Middle frontal gyrus (tissue), 1 donor: Measurements from ENCODE around the gene ZNF385B.
"Not testable (repeated sequence)": the region's sequence is repeated elsewhere in the genome, so short reads cannot be mapped to it uniquely, and the experiment has no call there.

Experiments used
- DNase-seq: peaks from one replicate; pipeline ENCODE4 v3.0.0-alpha.2; 2015; ENCODE audit warnings: low spot score; ENCODE audit errors: extremely low spot score

Gene ZNF385B

DNA sequence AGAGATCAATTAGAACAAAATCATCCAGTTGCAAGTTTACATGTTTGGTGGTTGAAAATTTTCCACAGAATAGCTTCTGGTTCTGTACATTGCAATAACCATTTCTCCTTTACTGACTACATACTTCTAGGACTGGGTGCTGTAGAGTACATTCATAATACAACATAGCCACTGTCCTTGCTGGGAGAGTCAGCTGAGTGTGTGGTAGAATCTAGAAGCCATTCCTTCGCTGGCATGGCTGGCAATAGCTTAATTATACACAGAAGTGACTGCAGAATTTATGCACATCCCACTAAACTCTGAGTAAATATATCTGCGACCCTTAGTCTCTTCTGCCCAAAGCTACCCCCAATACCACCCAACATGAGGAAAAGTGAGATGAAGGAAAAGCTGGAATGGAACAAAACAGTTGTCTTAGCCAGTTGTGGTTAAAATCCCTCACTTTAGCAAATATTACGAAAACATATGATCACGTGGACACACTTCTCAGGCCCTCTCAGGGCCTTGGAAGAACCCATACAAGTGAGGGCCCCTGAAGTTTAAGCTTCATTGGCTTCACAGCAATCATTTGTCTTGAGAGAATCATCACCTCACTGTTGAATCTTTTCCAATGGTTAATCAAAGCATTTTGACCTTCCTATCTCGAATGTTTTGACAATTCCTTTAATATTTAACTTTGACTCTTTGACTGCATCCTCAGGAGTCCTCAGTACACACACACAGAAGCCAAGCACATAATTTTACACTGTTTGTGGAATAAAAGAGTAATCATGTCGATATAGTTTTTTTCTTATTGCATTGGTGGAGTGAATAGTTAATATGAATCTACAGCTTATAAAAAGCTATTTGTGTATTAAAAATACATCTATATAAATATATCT, 225.1 kb downstream of the ZNF385B start:
- no peak for DNase-seq

DNA sequence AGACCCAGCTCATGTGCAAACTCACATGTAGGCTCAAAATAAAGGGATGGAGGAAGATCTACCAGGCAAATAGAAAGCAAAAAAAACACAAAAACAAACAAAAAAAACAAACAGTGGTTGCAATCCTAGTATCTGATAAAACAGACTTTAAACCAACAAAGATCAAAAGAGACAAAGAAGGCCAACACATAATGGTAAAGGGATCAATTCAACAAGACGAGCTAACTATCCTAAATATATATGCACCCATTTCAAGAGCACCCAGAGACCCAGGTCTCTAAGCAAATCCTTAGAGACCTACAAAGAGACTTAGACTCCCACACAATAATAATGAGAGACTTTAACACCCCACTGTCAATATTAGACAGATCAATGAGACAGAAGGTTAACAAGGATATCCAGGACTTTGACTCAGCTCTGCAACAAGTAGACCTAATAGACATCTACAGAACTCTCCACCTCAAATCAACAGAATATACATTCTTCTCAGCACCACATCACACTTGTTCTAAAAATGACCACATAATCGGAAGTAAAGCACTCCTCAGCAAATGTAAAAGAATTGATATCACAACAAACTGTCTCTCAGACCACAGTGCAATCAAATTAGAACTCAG, 229.5 kb downstream of the ZNF385B start:
- DNase-seq, result not testable (repeated sequence)

DNA sequence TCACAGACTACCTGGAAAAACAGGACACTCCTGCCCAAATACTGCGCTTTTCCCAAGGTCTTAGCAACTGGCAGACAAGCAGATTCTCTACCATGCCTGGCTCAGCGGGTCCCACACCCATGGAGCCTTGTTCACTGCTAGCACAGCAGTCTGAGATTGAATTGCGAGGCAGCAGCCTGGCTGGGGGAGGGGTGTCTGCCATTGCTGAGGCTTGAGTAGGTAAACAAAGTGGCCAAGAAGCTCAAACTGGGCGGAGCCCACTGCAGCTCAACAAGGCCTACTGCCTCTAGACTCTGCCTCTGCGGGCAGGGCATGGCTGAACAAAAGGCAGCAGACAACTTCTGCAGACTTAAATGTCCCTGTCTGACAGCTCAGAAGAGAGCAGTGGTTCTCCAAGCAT, 231.6 kb downstream of the ZNF385B start:
- DNase-seq, result not testable (repeated sequence)

DNA sequence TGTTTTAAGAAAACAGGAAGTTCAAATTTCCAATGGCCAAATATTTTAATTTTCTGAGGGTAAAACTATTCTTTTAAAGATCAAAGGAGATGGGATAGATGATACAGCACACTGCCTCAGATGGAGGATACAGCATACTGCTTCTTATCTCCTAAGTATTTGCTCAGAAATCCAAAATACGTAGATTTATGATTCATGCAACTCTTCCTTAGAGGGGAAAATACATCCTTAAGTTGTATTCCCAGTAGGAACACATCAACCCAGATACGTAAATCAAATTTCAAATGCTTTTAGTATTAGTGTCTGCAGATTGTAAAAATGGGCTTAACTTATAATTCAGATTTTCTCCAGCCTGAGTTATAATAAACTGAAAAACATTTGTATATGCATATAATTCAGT, 235.2 kb downstream of the ZNF385B start:
- no peak for DNase-seq

DNA sequence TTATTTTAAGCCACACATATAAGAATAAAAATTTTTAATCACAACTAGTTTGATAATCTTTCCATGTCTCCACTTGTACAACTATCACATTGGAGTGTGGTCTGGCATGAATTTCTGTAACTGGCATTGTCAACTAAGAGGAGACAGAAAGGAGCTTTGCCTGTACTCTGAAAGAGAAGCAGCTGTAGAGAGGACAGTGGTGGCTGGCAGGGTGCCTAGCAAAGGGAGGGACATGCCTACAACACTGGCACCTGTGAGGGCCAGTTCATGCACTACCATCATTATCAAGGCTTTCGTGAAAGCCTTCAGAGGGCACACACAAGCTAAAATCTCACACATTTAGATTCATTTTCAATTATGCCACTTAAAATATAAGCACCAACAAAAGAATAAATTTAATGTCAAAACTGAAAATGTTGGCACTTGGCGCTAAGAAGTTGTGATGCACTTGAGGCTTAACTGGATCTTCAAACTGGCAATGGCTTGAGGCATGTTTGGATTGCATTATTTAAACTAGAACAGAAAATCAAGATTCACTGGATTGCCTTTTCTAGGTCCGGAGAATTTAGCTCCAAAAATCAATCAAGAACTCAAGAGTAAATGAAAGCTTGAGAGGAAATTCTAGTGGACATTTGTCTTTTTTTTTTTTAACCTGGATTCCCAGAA, 238.6 kb downstream of the ZNF385B start:
- DNase-seq, result no peak

DNA sequence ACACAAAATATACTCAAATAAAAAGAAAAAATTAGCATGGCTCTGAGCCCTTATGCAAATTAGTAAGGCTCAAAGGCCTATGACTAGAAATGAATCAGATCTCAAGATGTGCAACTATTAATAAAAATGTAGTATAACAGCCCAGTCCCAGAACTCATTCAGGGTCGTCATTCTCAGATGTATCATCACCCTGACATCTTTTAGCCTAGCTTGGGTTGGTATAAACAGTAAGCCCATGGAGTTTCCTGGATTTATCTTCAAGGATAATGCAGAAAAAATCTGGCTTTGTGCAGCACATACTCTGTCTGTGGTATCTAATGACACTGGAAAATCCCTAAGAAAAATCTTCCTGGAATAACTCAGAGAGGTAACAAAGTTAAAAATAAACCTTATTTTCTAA, 239.3 kb downstream of the ZNF385B start:
- no peak for DNase-seq

DNA sequence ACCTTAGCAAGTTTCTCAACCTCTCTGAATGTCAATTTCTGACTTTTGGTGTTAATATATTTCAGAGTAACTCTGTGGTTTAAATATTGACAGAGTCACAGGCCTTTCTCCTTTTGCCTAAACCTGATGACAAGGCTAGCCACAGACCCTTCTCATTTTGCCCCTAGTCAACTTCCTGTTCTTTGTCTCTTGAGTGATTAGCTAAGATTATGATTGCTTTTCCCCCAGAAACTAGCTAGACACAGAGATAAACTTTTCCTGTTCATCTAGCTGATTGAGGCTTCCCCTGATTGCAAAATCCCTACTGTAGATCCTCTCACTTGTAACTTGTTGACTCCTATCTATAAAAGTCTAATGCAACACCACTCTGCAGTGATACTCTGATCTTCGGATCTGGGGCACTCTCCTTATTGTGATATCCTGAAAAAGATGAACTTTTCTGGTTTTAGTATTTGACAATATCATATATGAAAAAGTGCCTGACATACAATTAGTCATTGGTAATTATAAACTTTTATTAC, 241.4 kb downstream of the ZNF385B start:
- no peak for DNase-seq

DNA sequence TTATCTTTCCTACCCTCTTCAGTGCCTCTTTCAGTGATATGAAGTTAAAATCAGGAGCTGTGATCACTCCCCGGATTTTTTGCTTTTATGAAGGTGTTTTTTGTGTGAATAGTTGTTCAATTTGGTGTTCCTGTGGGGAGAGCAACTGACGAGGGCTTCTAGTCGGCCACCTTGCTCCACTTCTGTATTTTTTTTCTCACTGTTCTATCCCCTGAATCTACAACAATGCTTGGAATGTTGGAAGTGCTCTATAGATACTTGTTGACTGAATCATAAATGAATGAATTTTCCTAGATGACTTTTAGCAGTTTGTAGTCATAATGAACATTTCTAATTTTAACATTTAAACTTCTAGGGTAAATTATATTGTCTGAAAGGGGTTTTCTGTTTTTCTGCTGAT, 247.3 kb downstream of the ZNF385B start:
- DNase-seq, result no peak

DNA sequence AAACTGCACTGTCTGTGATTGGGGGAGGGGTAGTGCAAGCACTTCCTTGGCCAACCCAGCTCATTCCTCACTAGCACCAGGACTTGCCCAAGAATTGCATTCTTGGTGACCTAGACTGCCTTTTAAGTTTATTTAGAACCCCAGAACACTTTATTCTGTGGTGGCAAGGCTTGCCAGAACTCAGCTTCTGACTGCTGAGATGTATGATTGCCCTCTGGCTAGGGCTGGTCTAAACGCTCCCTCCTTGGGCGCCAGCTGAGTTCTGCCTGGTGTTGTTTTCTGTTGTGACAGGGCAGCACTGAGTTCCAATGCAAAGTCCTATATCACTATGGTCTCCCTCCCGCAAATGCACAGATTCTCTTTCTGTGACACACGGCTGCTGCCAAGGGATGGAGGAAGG, 247.7 kb downstream of the ZNF385B start:
- DNase-seq, result no peak

DNA sequence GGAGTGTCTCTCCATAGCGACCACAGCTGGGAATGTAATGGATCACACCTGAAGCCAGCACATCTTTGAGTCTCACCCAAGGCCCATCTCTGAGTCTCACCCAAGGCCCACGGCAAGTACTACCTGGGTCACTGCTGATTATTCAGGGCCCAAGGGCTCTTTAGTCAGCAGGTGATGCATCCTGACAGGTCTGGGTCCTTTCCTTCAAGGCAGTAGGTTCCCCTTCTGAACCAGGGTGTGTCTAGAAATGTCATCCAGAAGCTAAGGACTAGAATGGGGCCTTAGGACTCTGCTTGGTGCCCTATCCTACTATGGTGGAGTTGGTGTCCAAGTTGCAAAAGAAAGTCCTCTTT, 248.1 kb downstream of the ZNF385B start:
- DNase-seq, result no peak

DNA sequence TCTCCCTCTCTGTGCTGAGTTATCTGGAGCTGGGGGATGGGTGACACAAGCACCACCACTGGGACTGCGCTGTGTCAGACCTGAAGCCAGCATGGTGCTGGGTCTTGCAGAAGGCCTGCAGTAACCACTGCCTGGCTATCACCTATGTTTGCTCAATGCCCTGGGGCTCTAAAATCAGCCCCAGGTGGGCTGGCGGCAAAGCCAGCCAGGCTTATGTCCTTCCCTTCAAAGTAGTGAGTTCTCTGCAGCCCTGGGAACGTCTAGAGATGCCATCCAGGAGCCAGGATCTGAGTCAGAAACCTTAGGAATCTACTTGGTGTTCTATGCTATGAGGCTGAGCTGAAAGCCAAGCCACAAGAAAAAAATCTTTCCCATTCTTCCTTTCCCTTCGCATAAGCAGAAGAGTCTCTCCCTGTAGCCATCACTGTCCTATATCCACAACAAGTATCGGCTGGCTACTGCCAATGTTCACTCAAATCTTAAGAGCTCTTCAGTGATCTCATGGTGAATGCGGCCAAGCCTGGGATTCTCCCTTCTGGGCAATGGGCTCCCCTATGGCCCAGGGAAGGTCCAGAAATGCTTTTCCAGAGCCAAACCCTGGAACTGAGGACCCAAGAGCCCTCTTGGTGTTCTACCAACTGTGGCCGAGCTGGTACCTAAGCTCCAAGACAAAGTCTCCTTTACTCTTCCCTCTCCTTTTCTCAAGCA, 248.7 kb downstream of the ZNF385B start:
- no peak for DNase-seq

DNA sequence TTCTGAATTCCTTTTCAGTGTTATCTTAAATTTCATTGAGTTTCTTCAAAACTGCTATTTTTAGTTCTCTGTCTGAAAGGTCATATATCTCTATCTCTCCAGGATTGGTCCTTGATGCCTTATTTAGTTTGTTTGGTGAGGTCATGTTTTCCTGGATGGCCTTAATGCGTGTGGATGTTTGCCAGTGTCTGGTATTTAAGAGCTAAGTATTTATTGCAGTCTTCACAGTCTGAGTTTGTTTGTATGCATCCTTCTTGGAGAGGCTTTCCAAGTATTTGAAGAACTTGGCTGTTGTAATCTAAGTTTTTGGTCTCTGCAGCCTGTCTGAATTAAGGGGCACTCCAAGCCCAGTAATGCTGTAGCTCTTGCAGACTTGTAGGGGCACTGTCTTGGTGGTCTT, 249.3 kb downstream of the ZNF385B start:
- no peak for DNase-seq

DNA sequence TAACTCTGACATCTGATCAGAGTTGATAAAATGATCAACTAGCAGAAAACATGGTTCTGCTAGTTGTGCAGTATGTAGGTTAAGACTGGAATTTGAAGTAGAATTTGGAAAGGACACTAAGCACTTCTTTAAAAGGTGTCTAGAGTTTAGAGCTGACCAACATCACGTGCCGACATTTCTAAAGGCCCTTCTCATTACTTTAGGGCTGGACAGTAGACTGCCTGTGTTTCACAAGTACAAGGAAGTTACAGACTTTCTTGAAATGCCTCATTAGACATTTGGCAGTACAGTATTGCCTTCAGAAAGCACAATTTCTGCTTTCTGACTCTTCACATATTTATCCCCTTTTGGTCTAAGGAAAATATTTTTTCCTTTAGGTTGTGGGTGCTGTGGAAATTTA, 255.3 kb downstream of the ZNF385B start:
- DNase-seq, result no peak

DNA sequence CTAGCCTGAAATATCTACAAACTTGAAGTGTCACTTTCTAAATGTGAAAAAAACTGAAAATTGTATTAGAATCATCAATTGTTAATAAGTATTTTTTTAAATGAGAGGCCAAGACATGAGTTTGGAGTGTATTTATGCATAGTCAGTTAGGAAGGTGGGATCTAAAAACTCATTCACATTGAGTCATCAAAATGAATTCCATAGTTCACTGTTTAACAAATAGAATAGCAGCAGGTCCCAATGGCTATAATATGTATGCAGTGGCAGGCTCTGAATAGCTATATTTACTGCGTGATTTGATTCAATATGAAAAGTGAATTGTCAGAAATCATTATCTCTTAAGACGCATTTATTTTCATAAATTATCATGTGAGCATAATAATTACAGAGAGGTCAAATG, 256.1 kb downstream of the ZNF385B start:
- DNase-seq, result no peak

DNA sequence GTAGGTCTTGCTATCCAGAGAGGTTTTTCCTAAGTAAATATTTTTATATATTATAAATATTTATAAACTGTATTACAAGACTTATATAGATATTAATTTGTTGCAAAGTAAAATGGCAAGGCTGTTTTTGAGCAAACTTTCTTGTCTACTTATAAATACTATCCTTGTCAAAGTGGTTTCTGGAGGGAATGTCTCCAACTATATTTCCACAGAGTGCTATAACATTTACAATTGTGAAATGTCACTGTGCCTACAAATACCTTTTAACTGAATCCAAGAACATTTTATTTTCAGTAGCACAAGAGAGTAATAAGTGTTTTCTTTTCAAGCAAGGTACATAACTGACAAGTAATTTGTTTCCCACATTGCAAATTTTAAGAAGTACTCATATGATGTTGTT, 256.8 kb downstream of the ZNF385B start:
- DNase-seq, result no peak

DNA sequence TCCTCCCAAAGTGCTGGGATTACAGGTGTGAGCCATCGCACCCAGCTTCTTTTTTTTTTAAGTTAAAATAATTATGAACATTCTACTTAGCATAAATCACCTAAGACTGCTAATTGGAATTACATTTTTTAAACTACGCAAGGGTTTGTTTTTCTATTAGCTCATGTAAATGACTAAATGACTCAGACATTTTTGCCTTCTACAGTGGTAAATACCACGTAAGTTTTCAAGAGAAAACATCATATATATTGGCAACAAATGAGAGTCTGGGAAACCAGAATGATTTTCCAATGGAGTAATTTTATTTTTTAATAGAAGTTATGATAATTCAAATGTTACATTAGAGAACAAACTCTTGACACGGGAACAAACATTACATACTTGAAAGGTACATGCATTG, 259.0 kb downstream of the ZNF385B start:
- DNase-seq, result no peak

DNA sequence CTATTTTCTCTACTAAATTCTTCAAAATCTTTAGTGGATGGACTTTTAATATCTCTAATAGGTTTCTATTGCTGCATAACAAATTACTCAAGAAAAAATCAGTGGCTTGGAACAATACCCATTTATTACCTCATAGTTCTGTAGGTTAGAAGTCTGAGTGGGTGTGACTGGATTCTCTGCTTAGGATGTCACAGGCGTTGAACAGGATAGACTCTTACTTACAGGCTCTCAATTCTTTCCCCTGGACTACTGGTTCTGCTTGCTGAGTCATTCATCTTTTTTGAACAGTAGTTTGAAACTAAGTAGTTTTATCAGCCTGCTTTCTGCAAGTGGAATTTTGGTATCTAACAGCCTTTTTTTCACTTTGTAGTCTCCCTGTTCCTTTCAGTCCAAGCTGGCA, 265.4 kb downstream of the ZNF385B start:
- DNase-seq, result no peak

DNA sequence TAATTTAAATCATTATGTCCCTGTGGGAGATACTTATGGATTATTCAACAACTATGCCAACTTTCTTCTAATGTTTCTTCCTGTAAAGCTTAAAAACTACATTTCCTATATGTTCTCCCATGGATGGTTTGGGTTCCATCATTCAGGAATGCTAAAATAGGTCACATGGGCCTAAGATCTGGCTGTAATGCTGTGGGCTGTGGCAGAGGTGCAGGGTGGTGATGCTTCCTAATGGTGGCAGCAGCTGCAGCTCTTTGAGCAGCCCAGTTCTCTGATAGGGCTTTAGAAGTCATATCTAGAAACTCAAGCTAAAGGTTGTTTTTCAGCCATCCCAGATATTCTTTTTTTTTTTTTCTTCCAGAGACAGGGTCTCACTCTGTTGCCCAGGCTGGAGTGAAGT, 266.1 kb downstream of the ZNF385B start:
- DNase-seq, result no peak

DNA sequence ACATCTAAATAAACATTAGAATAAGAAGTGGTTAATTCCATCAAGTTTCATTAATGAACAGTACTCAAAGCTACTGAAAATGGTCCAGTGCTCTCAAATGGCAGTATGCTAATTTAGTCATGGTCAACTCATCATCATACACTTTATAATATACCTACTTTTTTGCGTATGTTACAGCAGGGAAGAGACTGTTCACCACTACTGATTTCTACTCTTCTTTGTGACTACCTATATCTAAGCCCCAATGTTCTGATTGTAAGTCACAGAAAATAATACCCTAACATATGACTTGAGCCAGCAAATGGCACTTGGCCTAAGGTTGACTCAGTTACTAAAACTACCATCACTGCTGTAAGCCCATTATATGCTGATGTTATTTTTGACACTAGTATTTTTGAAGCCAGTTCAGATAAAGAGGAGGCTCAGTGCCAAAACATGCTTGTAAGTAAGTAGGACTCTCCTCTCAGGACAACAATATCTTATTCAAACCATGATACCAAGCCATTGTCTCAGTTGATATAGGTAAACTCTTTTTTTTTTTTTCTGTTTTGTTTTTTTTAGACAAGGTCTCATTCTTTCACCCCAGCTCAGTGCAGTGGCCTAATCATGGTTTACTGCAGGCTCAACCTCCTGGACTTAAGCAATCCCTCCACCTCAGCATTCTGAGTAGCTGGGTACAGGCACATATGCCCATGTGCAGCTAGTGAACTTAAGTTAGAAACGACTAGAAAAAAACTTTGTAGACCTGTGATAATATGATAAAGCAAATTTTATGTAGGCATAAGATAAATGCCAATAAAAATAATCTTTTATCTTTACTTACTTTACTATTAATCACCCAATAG, 266.9 kb downstream of the ZNF385B start:
- DNase-seq, result no peak

DNA sequence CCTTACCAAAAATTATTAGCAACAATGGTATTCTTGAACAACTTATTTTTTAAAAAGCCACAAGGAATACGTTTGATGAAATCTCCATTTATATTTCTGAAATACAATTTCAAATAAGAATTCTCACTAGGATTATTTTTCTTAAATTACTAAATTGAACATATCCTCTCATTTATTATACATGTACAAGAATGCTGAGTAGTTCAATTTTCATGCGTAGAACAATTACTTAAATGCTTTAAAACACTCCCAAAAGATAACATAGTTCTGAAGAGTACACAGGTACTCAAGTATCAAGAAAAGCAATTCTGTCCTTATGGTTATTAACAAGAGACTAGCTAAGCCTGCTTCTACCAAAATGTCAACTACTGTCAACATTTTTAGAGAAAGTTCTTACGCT, 268.1 kb downstream of the ZNF385B start:
- DNase-seq, result no peak
